SK-N-SH (cell line): ENCODE measurements around the gene ELMO2.

ENCODE experiments used
- EP300 ChIP-seq, 2 experiments: IDR thresholded peaks; 2 replicates each; pipeline versions ENCODE4 v1.4.0 to v1.6.1; 2012; ENCODE audit warnings: borderline replicate concordance in 1 of 2, low read depth in 1 of 2, low read length in 1 of 2
- EZH2phosphoT487 ChIP-seq: fragments of 200-600 bp; sonication (generic); IDR thresholded peaks from 2 replicates; pipeline ENCODE4 v1.6.1; 2017; ENCODE audit warnings: low read depth, mixed run types, mild to moderate bottlenecking, antibody characterized with exemption, moderate library complexity, borderline replicate concordance
- TF ChIP-seq, protein P1 (sequence below): fragments of 200-600 bp; sonication (generic); IDR thresholded peaks from 2 replicates; pipeline ENCODE4 v1.6.1; 2017; ENCODE audit warnings: antibody characterized with exemption, mild to moderate bottlenecking, moderate library complexity

DNA sequence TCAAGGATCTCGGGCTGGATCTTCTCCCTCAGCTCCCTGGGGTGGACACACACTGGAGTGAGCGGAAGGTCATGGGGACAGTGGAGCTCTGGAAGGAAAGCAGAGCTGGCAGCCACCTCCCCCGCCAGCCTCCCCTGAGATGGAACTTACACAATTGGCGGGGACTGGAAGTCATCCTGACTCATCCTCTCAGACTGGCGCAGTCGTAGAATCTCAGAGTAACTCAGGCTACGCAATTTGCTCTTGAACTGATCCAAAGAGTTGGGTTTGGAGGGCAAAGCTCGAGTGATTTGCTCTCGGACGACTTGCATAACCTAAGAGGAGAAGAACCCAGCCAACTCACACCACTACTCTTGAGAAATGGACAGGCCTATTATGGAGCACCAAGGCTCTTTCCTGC lies 34.8 kb downstream of the ELMO2 start:
- TF ChIP-seq EZH2phosphoT487, result no peak
- TF ChIP-seq, protein P1, sequence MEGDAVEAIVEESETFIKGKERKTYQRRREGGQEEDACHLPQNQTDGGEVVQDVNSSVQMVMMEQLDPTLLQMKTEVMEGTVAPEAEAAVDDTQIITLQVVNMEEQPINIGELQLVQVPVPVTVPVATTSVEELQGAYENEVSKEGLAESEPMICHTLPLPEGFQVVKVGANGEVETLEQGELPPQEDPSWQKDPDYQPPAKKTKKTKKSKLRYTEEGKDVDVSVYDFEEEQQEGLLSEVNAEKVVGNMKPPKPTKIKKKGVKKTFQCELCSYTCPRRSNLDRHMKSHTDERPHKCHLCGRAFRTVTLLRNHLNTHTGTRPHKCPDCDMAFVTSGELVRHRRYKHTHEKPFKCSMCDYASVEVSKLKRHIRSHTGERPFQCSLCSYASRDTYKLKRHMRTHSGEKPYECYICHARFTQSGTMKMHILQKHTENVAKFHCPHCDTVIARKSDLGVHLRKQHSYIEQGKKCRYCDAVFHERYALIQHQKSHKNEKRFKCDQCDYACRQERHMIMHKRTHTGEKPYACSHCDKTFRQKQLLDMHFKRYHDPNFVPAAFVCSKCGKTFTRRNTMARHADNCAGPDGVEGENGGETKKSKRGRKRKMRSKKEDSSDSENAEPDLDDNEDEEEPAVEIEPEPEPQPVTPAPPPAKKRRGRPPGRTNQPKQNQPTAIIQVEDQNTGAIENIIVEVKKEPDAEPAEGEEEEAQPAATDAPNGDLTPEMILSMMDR, result no peak
- TF ChIP-seq EP300 (IDR thresholded peaks at IDR 0.05; ENCODE audit: borderline replicate concordance in 1 of 2, low read depth in 1 of 2, low read length in 1 of 2), result no peak
